Body of pancreas (tissue), 4 donors: Measurements from ENCODE around the gene COL6A1. TPM values are rescaled to one million over a fixed set of nuclear protein-coding genes. Genes with fewer than 3 reads are reported as not detected.

Experiments used
- ATAC-seq: fragments of 150-250 bp; one replicate; pipeline ENCODE4 v1.9.1; 2016
- DNase-seq, 4 donors: peaks; one replicate each; pipeline ENCODE4 v3.0.0-alpha.2; 2019
- H3K27ac ChIP-seq, 4 donors: fragments of 200-600 bp; sonication (generic); 1 replicate in 3 of 4; 2 replicates in 1 of 4; pipeline versions ENCODE4 v1.5.1 to v1.6.1; 2016 to 2019; ENCODE audit warnings: mild to moderate bottlenecking in 1 of 4, mixed read lengths in 1 of 4, moderate library complexity in 1 of 4
- H3K27me3 ChIP-seq, 2 donors: fragments of 200-600 bp; sonication (generic); one replicate each; pipeline ENCODE4 v1.6.0; 2016; ENCODE audit warnings: mild to moderate bottlenecking in 1 of 2
- H3K36me3 ChIP-seq, 2 donors: fragments of 200-600 bp; sonication (generic); replicated peaks in 1 of 2; 2 replicates each; pipeline ENCODE4 v1.5.1; 2016; ENCODE audit warnings: low read depth in 2 of 2; ENCODE audit not compliant: insufficient read depth in 1 of 2
- H3K4me1 ChIP-seq: fragments of 200-600 bp; sonication (generic); one replicate; pipeline ENCODE4 v1.6.0; 2016
- H3K4me3 ChIP-seq, 2 donors: fragments of 200-600 bp; sonication (generic); 1 replicate in 1 of 2; 2 replicates in 1 of 2; pipeline ENCODE4 v1.5.1; 2016 to 2019
- H3K9me3 ChIP-seq, 3 donors: fragments of 200-600 bp; sonication (generic); 1 replicate in 2 of 3; 2 replicates in 1 of 3; pipeline ENCODE4 v1.5.1; 2016
- CTCF ChIP-seq, 7 experiments: fragments of 450-650 bp in 4 of 7; fragments of 200-600 bp in 3 of 7; sonication (generic) in 3 of 7; IDR thresholded peaks; one replicate each; pipeline ENCODE4 v1.5.1; 2016 to 2019; ENCODE audit warnings: antibody characterized with exemption in 7 of 7
- POLR2A ChIP-seq, 3 donors: fragments of 450-650 bp; IDR thresholded peaks; one replicate each; pipeline ENCODE4 v1.6.1; 2016; ENCODE audit warnings: antibody characterized with exemption in 3 of 3, mild to moderate bottlenecking in 2 of 3
- WGBS, 2 donors: methylation state at CpG; one replicate each; pipeline ENCODE4 v1.1.5; 2017; 5-methylcytosine and 5-hydroxymethylcytosine counted together
- intact Hi-C: fragments of 100-400 bp; cut with DNase I; formaldehyde crosslinking; loops from one replicate; pipeline ENCODE4 v1.15.1; 2023
- total RNA-seq, 2 donors: library from RNA; depleted of rRNA; stranded (reverse); fragments of >200 nt; gene quantifications; one replicate each; pipeline ENCODE4 v1.1.0, GENCODE V29; 2016

The COL6A1 gene
- total RNA-seq, 2 donors from 2014 or later = 112 to 314 TPM

- ATAC-seq (no peak), DNase-seq (no peak)
- no peak for TF ChIP-seq POLR2A (IDR thresholded peaks at IDR 0.05)
- TF ChIP-seq CTCF (IDR thresholded peaks at IDR 0.05) = no peak
- no peaks in the 10 kb centered on the region for H3K4me1 ChIP-seq
- H3K4me3 ChIP-seq = no peak overlapping the region
- intact Hi-C loops = no loop called here
- peaks cover 0 to 6% (median 0%) of the 10 kb centered on the region in 3 donors for H3K9me3 ChIP-seq
- H3K27ac ChIP-seq = no peak overlapping the region
- H3K27me3 ChIP-seq = no peaks in the 10 kb centered on the region
- WGBS, 2 donors = 20% methylated on average over 1 of the region's 1 CpG; no CpG with 5 or more reads in 1 of the 2 donors
- H3K36me3 ChIP-seq = no peaks in the 10 kb centered on the region
Observed at GRCh38 chr21:45964649-45965048, 16.9 kb upstream of the COL6A1 start.

DNA sequence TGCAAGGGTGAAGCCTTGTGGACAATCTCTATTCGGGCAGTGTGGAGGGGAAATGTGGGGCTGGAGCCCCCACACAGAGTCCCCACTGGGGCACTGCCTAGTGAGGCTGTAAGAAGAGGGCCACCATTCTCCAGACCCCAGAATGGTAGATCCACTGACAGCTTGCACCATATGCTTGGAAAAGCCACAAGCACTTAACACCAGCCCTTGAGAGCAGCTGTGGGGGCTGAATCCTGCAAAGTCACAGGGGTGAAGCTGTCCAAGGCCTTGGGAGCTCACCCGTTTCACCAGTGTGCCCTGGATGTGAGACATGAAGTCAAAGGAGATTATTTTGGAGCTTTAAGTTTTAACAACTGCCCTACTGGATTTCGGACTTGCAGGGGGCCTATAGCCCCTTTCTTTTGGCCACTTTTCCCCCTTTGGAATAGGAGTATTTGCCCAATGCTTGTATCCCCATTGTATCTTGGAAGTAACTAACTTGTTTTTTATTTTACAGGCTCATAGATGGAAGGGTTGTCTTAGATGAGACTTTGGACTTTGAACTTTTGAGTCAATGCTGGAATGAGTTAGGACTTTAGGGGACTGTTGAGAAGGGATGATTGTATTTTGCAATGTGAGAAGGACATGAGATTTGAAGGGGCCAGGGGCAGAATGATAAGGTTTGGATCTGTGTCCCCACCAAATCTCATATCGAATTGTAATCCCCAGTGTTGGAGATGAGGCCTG, 16.3 kb upstream of the COL6A1 start:
- WGBS, 2 donors = 74 to 77% methylated on average over 3 to 4 of the region's 4 CpGs
- no peak for DNase-seq
- intact Hi-C loops = no loop called here
- TF ChIP-seq CTCF (IDR thresholded peaks at IDR 0.05) = no peak
- no peak for TF ChIP-seq POLR2A (IDR thresholded peaks at IDR 0.05)
- ATAC-seq = no peak
- Histone ChIP-seq H3K27ac (no peak overlapping the region), H3K4me1 (peaks cover under 1% of the 10 kb centered on the region), H3K36me3 (no peaks in the 10 kb centered on the region), H3K9me3 (peaks cover 0 to 6% (median 0%) of the 10 kb centered on the region in 3 donors), H3K27me3 (no peaks in the 10 kb centered on the region), H3K4me3 (no peak overlapping the region)

GRCh38 chr21:45966791-45967394, 14.7 kb upstream of the COL6A1 start:
- WGBS, 2 donors = 62 to 66% methylated on average over 9 of the region's 9 CpGs
- Histone ChIP-seq H3K27me3 (no peaks in the 10 kb centered on the region), H3K9me3 (peaks cover 0 to 6% (median 0%) of the 10 kb centered on the region in 3 donors), H3K27ac (no peak overlapping the region), H3K4me3 (no peak overlapping the region), H3K36me3 (no peaks in the 10 kb centered on the region), H3K4me1 (peaks cover 7% of the 10 kb centered on the region)
- intact Hi-C loops = no loop called here
- no peak for TF ChIP-seq POLR2A (IDR thresholded peaks at IDR 0.05)
- no peak for TF ChIP-seq CTCF (IDR thresholded peaks at IDR 0.05)
- no peak for ATAC-seq
- no peak for DNase-seq

- no peak for ATAC-seq
- Histone ChIP-seq H3K4me3 (no peak overlapping the region), H3K36me3 (no peaks in the 10 kb centered on the region), H3K27ac (no peak overlapping the region), H3K27me3 (peaks cover 0 to 15% of the 10 kb centered on the region in 2 donors), H3K9me3 (no peaks in the 10 kb centered on the region), H3K4me1 (peaks cover 31% of the 10 kb centered on the region)
- intact Hi-C loops = no loop called here
- TF ChIP-seq CTCF (IDR thresholded peaks at IDR 0.05) (no peak), POLR2A (IDR thresholded peaks at IDR 0.05) (no peak)
- DNase-seq = no peak
- 57 to 66% methylated on average over 17 to 22 of the region's 22 CpGs for WGBS, 2 donors
Observed at GRCh38 chr21:45969921-45970673, 11.5 kb upstream of the COL6A1 start.
